ENCODE results near the gene TMEM135.
"Not testable (repeated sequence)": the region's sequence is repeated elsewhere in the genome, so short reads cannot be mapped to it uniquely, and the experiment has no call there.

GRCh38 chr11:87004281-87004680, 33.5 kb upstream of the TMEM135 start:
- not testable (repeated sequence) for TF ChIP-seq EZH2 (IDR thresholded peaks at IDR 0.05; ENCODE audit: insufficient read depth, low read length)
- TF ChIP-seq, protein P1, sequence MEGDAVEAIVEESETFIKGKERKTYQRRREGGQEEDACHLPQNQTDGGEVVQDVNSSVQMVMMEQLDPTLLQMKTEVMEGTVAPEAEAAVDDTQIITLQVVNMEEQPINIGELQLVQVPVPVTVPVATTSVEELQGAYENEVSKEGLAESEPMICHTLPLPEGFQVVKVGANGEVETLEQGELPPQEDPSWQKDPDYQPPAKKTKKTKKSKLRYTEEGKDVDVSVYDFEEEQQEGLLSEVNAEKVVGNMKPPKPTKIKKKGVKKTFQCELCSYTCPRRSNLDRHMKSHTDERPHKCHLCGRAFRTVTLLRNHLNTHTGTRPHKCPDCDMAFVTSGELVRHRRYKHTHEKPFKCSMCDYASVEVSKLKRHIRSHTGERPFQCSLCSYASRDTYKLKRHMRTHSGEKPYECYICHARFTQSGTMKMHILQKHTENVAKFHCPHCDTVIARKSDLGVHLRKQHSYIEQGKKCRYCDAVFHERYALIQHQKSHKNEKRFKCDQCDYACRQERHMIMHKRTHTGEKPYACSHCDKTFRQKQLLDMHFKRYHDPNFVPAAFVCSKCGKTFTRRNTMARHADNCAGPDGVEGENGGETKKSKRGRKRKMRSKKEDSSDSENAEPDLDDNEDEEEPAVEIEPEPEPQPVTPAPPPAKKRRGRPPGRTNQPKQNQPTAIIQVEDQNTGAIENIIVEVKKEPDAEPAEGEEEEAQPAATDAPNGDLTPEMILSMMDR (IDR thresholded peaks at IDR 0.05; ENCODE audit: insufficient read depth, low read depth, low read length), result not testable (repeated sequence)
